ENCODE data around the gene RXFP1. TPM values are rescaled to one million over a fixed set of nuclear protein-coding genes. Genes with fewer than 3 reads are reported as not detected.

The RXFP1 gene
- total and polyA plus RNA-seq, 2 experiments from 2014 or later = 1.2 to 3.1 TPM

GRCh38 chr4:158553364-158553763 lies 31.7 kb downstream of the RXFP1 start:
- Histone ChIP-seq H3F3A (ENCODE audit: insufficient read depth) (no peaks in the 10 kb centered on the region), H3K79me2 (ENCODE audit: insufficient read depth) (no peaks in the 10 kb centered on the region), H3K4me1 (ENCODE audit: insufficient read depth) (no peaks in the 10 kb centered on the region), H3K9ac (no peak overlapping the region), H3K9me3 (ENCODE audit: low read depth) (no peaks in the 10 kb centered on the region), H3K4me2 (ENCODE audit: unreplicated experiment) (no peak overlapping the region), H3K36me3 (ENCODE audit: low read depth) (no peaks in the 10 kb centered on the region), H3K27me3 (replicated peaks; ENCODE audit: insufficient read depth) (no peaks in the 10 kb centered on the region), H3K4me3 (no peak overlapping the region), H3K9me2 (ENCODE audit: insufficient read depth) (no peaks in the 10 kb centered on the region), H4K20me1 (ENCODE audit: insufficient read depth) (no peaks in the 10 kb centered on the region), H3K27ac (no peak overlapping the region), H2AFZ (no peak overlapping the region)
- TF ChIP-seq EZH2phosphoT487 (IDR thresholded peaks at IDR 0.05; ENCODE audit: insufficient read depth, low read depth) (no peak), EZH2 (IDR thresholded peaks at IDR 0.05; ENCODE audit: insufficient read depth, poor library complexity, severe bottlenecking) (no peak)
- 89 to 96% methylated on average over 3 of the region's 3 CpGs for WGBS, 2 experiments (ENCODE audit: low coverage in 1 of 2, low lambda C conversion rate in 2 of 2, missing lambda C conversion rate in 2 of 2)
- DNase-seq = no peak
- in situ Hi-C loops (cut with MboI) = no loop called here

GRCh38 chr4:158560284-158560683 lies 38.6 kb downstream of the RXFP1 start:
- in situ Hi-C loops (cut with MboI) = no loop called here
- Histone ChIP-seq H3K4me2 (ENCODE audit: unreplicated experiment) (no peak overlapping the region), H2AFZ (no peak overlapping the region), H3K4me3 (no peak overlapping the region), H3K4me1 (ENCODE audit: insufficient read depth) (no peaks in the 10 kb centered on the region), H3K27ac (no peak overlapping the region), H3K9ac (no peak overlapping the region), H3K36me3 (ENCODE audit: low read depth) (no peaks in the 10 kb centered on the region), H3K9me2 (ENCODE audit: insufficient read depth) (no peaks in the 10 kb centered on the region), H3F3A (ENCODE audit: insufficient read depth) (no peaks in the 10 kb centered on the region), H4K20me1 (ENCODE audit: insufficient read depth) (no peaks in the 10 kb centered on the region), H3K27me3 (replicated peaks; ENCODE audit: insufficient read depth) (no peaks in the 10 kb centered on the region), H3K79me2 (ENCODE audit: insufficient read depth) (no peaks in the 10 kb centered on the region), H3K9me3 (ENCODE audit: low read depth) (no peaks in the 10 kb centered on the region)
- no peak for DNase-seq
- no peak for TF ChIP-seq EZH2phosphoT487 (IDR thresholded peaks at IDR 0.05; ENCODE audit: insufficient read depth, low read depth)
- TF ChIP-seq EZH2 (IDR thresholded peaks at IDR 0.05; ENCODE audit: insufficient read depth, poor library complexity, severe bottlenecking) = no peak
- 90 to 92% methylated on average over 6 of the region's 6 CpGs for WGBS, 2 experiments (ENCODE audit: low coverage in 1 of 2, low lambda C conversion rate in 2 of 2, missing lambda C conversion rate in 2 of 2)

- H3K4me2 ChIP-seq (ENCODE audit: unreplicated experiment) = no peak overlapping the region
- TF ChIP-seq EZH2 (IDR thresholded peaks at IDR 0.05; ENCODE audit: insufficient read depth, poor library complexity, severe bottlenecking) (no peak), EZH2phosphoT487 (IDR thresholded peaks at IDR 0.05; ENCODE audit: insufficient read depth, low read depth) (no peak)
- H3K9me3 ChIP-seq (ENCODE audit: low read depth) = no peaks in the 10 kb centered on the region
- no peaks in the 10 kb centered on the region for H3K27me3 ChIP-seq (replicated peaks; ENCODE audit: insufficient read depth)
- H3K36me3 ChIP-seq (ENCODE audit: low read depth) = no peaks in the 10 kb centered on the region
- H3K4me3 ChIP-seq = no peak overlapping the region
- no peak overlapping the region for H3K9ac ChIP-seq
- no peak overlapping the region for H2AFZ ChIP-seq
- no peaks in the 10 kb centered on the region for H4K20me1 ChIP-seq (ENCODE audit: insufficient read depth)
- no peaks in the 10 kb centered on the region for H3K4me1 ChIP-seq (ENCODE audit: insufficient read depth)
- no peak overlapping the region for H3K27ac ChIP-seq
- no peaks in the 10 kb centered on the region for H3K9me2 ChIP-seq (ENCODE audit: insufficient read depth)
- in situ Hi-C loops (cut with MboI) = no loop called here
- H3K79me2 ChIP-seq (ENCODE audit: insufficient read depth) = no peaks in the 10 kb centered on the region
- 87 to 88% methylated on average over 11 to 18 of the region's 18 CpGs for WGBS, 2 experiments (ENCODE audit: low coverage in 1 of 2, low lambda C conversion rate in 2 of 2, missing lambda C conversion rate in 2 of 2)
- H3F3A ChIP-seq (ENCODE audit: insufficient read depth) = no peaks in the 10 kb centered on the region
- no peak for DNase-seq
Measured at GRCh38 chr4:158566860-158567259, 45.2 kb downstream of the RXFP1 start.

GRCh38 chr4:158571736-158572135 lies 50.1 kb downstream of the RXFP1 start:
- H3F3A ChIP-seq (ENCODE audit: insufficient read depth) = no peaks in the 10 kb centered on the region
- in situ Hi-C loops (cut with MboI) = no loop called here
- no peak overlapping the region for H3K9ac ChIP-seq
- H3K9me3 ChIP-seq (ENCODE audit: low read depth) = no peaks in the 10 kb centered on the region
- no peak for TF ChIP-seq EZH2 (IDR thresholded peaks at IDR 0.05; ENCODE audit: insufficient read depth, poor library complexity, severe bottlenecking)
- no peak for TF ChIP-seq EZH2phosphoT487 (IDR thresholded peaks at IDR 0.05; ENCODE audit: insufficient read depth, low read depth)
- H3K9me2 ChIP-seq (ENCODE audit: insufficient read depth) = no peaks in the 10 kb centered on the region
- no peaks in the 10 kb centered on the region for H3K36me3 ChIP-seq (ENCODE audit: low read depth)
- no peak overlapping the region for H3K27ac ChIP-seq
- no peak overlapping the region for H3K4me2 ChIP-seq (ENCODE audit: unreplicated experiment)
- WGBS, 2 experiments (ENCODE audit: low coverage in 1 of 2, low lambda C conversion rate in 2 of 2, missing lambda C conversion rate in 2 of 2) = 65 to 66% methylated on average over 6 of the region's 6 CpGs
- no peaks in the 10 kb centered on the region for H3K79me2 ChIP-seq (ENCODE audit: insufficient read depth)
- DNase-seq = no peak
- H3K4me3 ChIP-seq = no peak overlapping the region
- no peaks in the 10 kb centered on the region for H3K27me3 ChIP-seq (replicated peaks; ENCODE audit: insufficient read depth)
- peak overlapping the region; percentile 41; the same call in 1 of the 2 replicates for H2AFZ ChIP-seq
- no peaks in the 10 kb centered on the region for H4K20me1 ChIP-seq (ENCODE audit: insufficient read depth)
- H3K4me1 ChIP-seq (ENCODE audit: insufficient read depth) = no peaks in the 10 kb centered on the region

- Histone ChIP-seq H3K4me3 (no peak overlapping the region), H3K9ac (no peak overlapping the region), H3K79me2 (ENCODE audit: insufficient read depth) (no peaks in the 10 kb centered on the region), H2AFZ (no peak overlapping the region), H3K4me1 (ENCODE audit: insufficient read depth) (no peaks in the 10 kb centered on the region), H3K9me3 (ENCODE audit: low read depth) (no peaks in the 10 kb centered on the region), H3K4me2 (ENCODE audit: unreplicated experiment) (no peak overlapping the region), H3F3A (ENCODE audit: insufficient read depth) (no peaks in the 10 kb centered on the region), H3K9me2 (ENCODE audit: insufficient read depth) (no peaks in the 10 kb centered on the region), H3K27me3 (replicated peaks; ENCODE audit: insufficient read depth) (no peaks in the 10 kb centered on the region), H3K36me3 (ENCODE audit: low read depth) (no peaks in the 10 kb centered on the region), H4K20me1 (ENCODE audit: insufficient read depth) (no peaks in the 10 kb centered on the region), H3K27ac (no peak overlapping the region)
- WGBS, 2 experiments (ENCODE audit: low coverage in 1 of 2, low lambda C conversion rate in 2 of 2, missing lambda C conversion rate in 2 of 2) = 82% methylated on average over 7 of the region's 7 CpGs
- TF ChIP-seq EZH2phosphoT487 (IDR thresholded peaks at IDR 0.05; ENCODE audit: insufficient read depth, low read depth) (no peak), EZH2 (IDR thresholded peaks at IDR 0.05; ENCODE audit: insufficient read depth, poor library complexity, severe bottlenecking) (no peak)
- in situ Hi-C loops (cut with MboI) = no loop called here
- DNase-seq = no peak
Measured at GRCh38 chr4:158572608-158573007, 50.9 kb downstream of the RXFP1 start.
